Cardiac fibroblast (primary cell): ENCODE measurements around the gene SBK2.
"Not testable (repeated sequence)": the region's sequence is repeated elsewhere in the genome, so short reads cannot be mapped to it uniquely, and the experiment has no call there.

Experiments
- DNase-seq, 2 donors: peaks; one replicate each; pipeline versions ENCODE4 v3.0.0 to v3.0.0-alpha.2; 2010; ENCODE audit warnings: low read depth in 2 of 2
- H3K4me3 ChIP-seq, 2 donors: replicated peaks in 1 of 2; 1 replicate in 1 of 2; 2 replicates in 1 of 2; pipeline ENCODE4 v1.5.1; 2011; ENCODE audit warnings: low read depth in 2 of 2, low read length in 2 of 2, mild to moderate bottlenecking in 2 of 2, moderate library complexity in 1 of 2
- TF ChIP-seq, protein P1 (sequence below): IDR thresholded peaks from one replicate; pipeline ENCODE4 v1.5.1; 2011; ENCODE audit warnings: low read depth, mild to moderate bottlenecking, low read length, inconsistent platforms

SBK2 gene, protein sequence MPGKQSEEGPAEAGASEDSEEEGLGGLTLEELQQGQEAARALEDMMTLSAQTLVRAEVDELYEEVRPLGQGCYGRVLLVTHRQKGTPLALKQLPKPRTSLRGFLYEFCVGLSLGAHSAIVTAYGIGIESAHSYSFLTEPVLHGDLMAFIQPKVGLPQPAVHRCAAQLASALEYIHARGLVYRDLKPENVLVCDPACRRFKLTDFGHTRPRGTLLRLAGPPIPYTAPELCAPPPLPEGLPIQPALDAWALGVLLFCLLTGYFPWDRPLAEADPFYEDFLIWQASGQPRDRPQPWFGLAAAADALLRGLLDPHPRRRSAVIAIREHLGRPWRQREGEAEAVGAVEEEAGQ

DNA sequence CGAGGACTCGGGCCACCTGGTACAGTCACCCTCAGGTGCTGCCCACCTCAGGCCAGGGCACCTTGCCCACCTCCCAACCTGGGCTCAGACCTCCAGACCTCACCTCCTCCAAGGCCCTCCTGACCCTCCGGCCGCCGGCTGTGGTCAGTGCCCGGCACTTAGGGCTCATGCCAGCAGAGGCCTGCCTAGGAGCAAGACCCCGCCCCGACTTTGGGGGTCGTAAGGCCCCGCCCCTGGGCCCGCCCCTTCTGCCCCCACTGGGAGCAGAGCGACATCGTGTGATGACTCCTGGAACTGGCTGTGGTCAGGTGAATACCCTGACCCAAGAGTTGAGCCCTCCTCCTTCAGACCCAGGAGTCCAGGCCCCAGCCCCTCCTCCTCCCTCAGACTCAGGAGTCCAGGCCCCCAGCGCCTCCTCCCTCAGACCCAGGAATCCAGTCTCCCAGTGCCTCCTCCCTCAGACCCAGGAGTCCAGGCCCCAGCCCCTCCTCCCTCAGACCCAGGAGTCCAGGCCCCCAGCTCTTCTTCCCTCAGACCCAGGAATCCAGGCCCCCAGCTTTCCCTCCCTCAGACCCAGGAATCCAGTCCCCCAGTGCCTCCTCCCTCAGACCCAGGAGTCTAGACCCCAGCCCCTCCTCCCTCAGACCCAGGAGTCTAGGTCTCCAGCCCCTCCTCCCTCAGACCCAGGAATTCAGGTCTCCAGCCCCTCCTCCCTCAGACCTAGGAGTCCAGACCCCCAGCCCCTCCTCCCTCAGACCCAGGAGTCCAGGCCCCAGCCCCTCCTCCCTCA, at the start of gene SBK2:
Gene SBK2 (minus strand): TSS at position 183 of the 790 bp plus-strand sequence. CDS start 839 bp downstream, outside the sequence.
- H3K4me3 ChIP-seq = no peak within 1 kb of the TSS
- no peak for DNase-seq
- TF ChIP-seq, protein P1, sequence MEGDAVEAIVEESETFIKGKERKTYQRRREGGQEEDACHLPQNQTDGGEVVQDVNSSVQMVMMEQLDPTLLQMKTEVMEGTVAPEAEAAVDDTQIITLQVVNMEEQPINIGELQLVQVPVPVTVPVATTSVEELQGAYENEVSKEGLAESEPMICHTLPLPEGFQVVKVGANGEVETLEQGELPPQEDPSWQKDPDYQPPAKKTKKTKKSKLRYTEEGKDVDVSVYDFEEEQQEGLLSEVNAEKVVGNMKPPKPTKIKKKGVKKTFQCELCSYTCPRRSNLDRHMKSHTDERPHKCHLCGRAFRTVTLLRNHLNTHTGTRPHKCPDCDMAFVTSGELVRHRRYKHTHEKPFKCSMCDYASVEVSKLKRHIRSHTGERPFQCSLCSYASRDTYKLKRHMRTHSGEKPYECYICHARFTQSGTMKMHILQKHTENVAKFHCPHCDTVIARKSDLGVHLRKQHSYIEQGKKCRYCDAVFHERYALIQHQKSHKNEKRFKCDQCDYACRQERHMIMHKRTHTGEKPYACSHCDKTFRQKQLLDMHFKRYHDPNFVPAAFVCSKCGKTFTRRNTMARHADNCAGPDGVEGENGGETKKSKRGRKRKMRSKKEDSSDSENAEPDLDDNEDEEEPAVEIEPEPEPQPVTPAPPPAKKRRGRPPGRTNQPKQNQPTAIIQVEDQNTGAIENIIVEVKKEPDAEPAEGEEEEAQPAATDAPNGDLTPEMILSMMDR = peak; percentile 9

DNA sequence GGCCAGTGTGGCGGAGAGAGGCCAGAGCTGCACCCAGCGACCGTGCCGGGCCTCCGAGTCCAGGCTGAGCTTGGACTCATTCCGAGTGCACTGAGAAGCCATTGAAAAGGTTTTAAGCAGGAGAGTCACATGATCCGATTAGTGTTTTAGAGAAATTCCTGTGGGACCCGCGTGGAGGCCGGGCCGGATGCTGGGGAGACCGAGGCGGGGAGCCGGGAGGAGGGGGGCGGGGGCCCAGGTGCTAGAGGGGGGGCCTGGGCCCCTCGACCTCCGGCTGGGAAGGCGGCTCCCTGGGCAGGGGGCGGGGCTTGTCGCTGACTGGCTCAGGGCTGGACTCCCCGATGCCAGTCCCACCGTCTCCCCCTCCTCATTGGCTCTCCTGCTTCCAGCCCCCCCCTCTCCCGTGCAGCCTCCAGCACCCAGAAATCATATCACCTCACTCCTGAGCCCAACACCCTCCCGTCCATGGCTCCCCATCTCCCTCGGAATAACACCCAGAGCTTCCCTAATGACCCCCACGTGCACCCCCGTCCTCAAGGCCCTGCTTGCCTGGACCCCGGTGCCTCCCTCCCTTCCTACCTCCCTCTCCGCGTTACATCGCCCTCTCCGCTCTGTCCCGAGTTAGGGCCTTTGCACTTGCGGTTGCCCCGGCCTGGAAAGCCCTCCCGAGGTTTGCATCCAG, 48.9 kb upstream of the SBK2 start:
- TF ChIP-seq, protein P1 = no peak
- DNase-seq = peak; percentile 74 to 90
- peak overlapping the region; percentile 32 to 34 for H3K4me3 ChIP-seq

DNA sequence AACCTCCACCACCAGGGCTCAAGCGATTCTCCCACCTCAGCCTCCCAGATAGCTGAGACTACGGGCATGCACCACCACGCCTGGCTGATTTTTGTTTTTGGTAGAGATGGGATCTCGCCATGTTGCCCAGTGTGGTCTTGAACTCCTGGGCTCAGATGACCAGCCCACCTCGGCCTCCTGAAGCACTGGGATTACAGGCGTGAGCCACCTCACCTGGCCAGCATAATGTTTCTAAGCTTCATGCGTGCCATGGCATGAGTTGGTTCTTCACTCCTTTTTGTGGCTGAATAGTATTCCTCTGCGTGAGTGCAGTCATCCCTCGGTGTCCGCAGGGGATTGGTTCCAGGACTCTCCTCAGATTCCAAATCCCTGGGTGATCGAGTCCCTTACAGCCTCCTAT, 47.9 kb upstream of the SBK2 start:
- no peak overlapping the region for H3K4me3 ChIP-seq
- TF ChIP-seq, protein P1 = no peak
- DNase-seq = no peak

DNA sequence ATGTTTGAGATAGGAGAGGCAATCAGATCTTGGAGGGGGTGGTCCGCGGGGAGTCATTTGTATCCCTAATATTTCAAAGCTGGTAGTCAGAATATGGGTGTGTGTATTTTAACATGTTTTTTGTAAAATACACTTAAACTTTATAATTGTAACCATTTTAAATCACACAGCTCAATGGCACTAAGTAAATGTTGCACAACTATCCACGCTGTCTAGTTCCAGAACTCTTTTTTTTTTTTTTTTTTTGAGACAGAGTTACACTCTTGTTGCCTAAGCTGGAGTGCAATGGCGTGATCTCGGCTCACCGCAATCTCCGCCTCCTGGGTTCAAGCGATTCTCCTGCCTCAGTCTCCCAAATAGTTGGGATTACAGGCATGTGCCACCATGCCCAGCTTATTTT, 47.0 kb upstream of the SBK2 start:
- not testable (repeated sequence) for H3K4me3 ChIP-seq, DNase-seq

DNA sequence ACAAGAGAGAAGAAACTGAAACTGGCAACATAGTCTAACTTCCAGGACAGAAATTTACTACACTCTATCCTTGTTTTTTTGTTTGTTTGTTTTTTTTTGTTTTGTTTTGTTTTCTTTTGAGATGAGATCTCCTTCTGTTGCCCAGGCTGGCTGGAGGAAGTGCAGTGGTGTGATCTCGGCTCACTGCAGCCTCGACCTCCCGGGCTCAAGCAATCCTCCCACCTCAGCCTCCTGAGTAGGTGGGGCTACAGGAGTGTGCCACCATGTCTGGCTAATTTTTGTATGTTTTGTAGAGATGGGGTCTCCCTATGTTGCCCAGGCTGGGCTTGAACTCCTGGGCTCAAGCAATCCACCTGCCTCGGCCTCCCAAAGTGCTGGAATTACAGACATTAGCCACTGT, 45.4 kb upstream of the SBK2 start:
- not testable (repeated sequence) for DNase-seq, H3K4me3 ChIP-seq

DNA sequence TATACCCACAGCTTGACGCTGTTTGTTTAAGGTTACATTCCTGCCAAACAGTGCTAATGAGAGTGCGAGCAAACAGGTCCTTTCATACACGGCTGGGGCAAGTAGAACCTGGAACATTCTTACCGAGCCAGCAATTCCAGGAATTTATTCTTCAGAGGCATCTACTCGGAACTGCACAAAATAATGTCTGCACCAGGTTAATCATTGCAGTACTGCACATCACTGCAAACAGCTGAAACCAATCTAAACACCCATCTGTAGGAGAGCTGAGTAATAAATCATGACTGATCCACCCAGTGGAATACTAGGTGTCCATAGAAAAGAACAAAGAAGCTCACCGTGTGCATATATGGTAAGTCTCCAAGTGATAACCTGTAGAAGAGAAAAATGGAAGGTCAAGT, 44.9 kb upstream of the SBK2 start:
- DNase-seq = no peak
- no peak overlapping the region for H3K4me3 ChIP-seq

DNA sequence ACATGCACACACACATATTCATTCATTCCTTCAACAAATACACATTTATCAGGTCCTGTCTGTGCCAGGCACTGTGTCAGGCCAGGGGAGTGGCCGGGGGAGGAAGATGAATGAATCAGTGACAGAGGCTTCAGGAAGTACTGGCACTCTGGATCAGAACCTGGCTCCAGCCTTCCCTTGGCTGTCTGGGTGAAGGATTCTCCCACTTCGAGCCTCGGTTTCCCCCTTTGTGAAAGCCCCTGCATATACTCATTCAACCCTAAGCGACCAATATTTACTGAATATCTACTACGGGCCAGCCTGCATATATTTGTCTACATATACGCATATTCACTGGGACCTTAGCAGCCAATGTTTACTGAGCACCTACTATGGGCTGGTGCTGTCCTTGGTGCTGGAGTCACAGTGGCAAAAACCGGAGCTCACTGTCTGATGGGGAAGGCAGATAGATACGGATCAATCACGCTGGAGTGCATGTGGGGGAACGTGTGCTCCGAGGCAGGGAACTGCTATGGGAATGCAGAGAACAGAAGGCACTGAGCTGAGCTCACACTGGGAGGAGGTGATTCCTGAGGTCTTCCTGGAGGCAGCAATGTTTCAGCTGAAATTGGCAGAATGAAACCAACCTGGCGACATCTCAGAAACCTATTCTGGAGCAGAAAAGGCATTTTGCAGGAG, 44.4 kb upstream of the SBK2 start:
- TF ChIP-seq, protein P1 = no peak
- peak overlapping the region; percentile 65 to 99 for H3K4me3 ChIP-seq
- DNase-seq = no peak

More for the DNA sequence above, 44.9 kb upstream of the SBK2 start:
- TF ChIP-seq, protein P1 = no peak
